H1 (cell line): Measurements from ENCODE around the gene SEMA4D. TPM values are rescaled to one million over a fixed set of nuclear protein-coding genes. Genes with fewer than 3 reads are reported as not detected.

Source experiments
- ATF3 ChIP-seq: IDR thresholded peaks from 2 replicates; pipeline ENCODE4 v1.6.1; 2011; ENCODE audit warnings: low read depth, mild to moderate bottlenecking, low read length; ENCODE audit not compliant: insufficient read depth
- BRCA1 ChIP-seq: IDR thresholded peaks from 2 replicates; pipeline ENCODE4 v1.6.1; 2012; ENCODE audit warnings: low read depth, low read length, improper control_type of control experiment
- EP300 ChIP-seq, 2 experiments: IDR thresholded peaks; 1 replicate in 1 of 2; 2 replicates in 1 of 2; pipeline ENCODE4 v1.6.1; 2011 to 2012; ENCODE audit warnings: low read depth in 2 of 2, low read length in 2 of 2, mild to moderate bottlenecking in 2 of 2, borderline replicate concordance in 1 of 2, inconsistent platforms in 1 of 2, moderate library complexity in 1 of 2
- JUN ChIP-seq: IDR thresholded peaks from 2 replicates; pipeline ENCODE4 v1.6.1; 2011; ENCODE audit warnings: low read depth, mild to moderate bottlenecking, improper control_type of control experiment, low read length
- NRF1 ChIP-seq: IDR thresholded peaks from 2 replicates; pipeline ENCODE4 v1.6.1; 2011; ENCODE audit warnings: mild to moderate bottlenecking, low read depth, low read length, improper control_type of control experiment
- polyA plus RNA-seq, 7 experiments: library from polyadenylated mRNA; depleted of rRNA in 3 of 7; stranded (reverse) in 5 of 7; unstranded in 2 of 7; fragments of >200 nt in 5 of 7; fragments of 200-250 nt in 2 of 7; gene quantifications; 1 replicate in 5 of 7; 2 replicates in 1 of 7; 4 replicates in 1 of 7; pipeline versions ENCODE4 v1.2.1 to v1.2.3, GENCODE V29; 2011 to 2013; ENCODE audit warnings: missing spikeins in 2 of 7, mixed read lengths in 2 of 7
- total RNA-seq: library from RNA; stranded (reverse); fragmentation: NEBNext Ultra II Directional; extraction: Animal tissue kit (Norgen Biotek cat#: 25700); gene quantifications from 2 replicates; pipeline ENCODE4 v1.2.1, GENCODE V29; 2021

SEMA4D gene
- total and polyA plus RNA-seq, 2 of the 8 experiments (the other 6 are each of a cell fraction or from before 2014, with no cell fraction given) = 21.0 to 70.4 TPM

DNA sequence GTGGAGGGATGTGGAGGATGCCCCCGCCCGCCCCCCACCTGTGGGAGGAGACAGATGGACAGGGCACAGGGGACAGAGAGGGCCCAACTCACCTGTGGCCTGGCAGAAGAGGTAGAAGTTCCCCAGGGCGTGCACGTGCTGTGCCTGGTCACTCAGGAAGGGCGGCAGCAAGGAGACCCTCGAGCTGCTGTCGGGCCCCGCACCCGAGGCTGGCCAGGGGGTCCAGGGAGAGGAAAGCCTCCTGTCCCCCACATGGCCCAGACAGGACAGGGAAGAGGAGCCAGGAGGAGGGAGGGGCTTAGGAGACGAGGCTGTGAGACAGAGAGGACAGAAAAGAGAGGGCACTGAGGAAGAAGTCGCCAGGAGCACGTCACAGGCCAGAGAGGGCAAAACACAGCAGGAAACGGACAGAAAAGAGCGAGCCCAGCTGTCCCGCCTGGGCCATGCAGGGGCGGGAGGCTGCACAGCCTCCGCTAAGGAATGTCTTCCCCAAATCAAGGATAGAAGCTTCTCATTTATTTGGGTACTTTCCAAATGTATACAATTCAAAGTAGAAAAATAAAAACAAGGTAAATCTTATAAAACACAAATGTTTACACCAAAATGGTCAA is 121.1 kb downstream of the SEMA4D start (continued):
- TF ChIP-seq EP300 (IDR thresholded peaks at IDR 0.05; ENCODE audit: borderline replicate concordance in 1 of 2, low read depth in 2 of 2, low read length in 2 of 2) (no peak), NRF1 (no peak), ATF3 (no peak), BRCA1 (no peak), JUN (no peak)
